GM12875 (cell line): ENCODE results near the gene ZNF30.
"Not testable (repeated sequence)": the region's sequence is repeated elsewhere in the genome, so short reads cannot be mapped to it uniquely, and the experiment has no call there.

ENCODE experiments used
- H3K4me3 ChIP-seq: one replicate; pipeline ENCODE4 v1.5.1; 2011; ENCODE audit warnings: low read depth, low read length, control low read depth
- CTCF ChIP-seq: IDR thresholded peaks from 2 replicates; pipeline ENCODE4 v1.5.1; 2011; ENCODE audit warnings: low read depth, mild to moderate bottlenecking, control low read depth, inconsistent platforms, low read length, moderate library complexity, borderline replicate concordance; ENCODE audit not compliant: insufficient read depth

Gene ZNF30

GRCh38 chr19:34967551-34967950 is 40.8 kb downstream of the ZNF30 start:
- no peak overlapping the region for H3K4me3 ChIP-seq
- no peak for TF ChIP-seq CTCF

DNA sequence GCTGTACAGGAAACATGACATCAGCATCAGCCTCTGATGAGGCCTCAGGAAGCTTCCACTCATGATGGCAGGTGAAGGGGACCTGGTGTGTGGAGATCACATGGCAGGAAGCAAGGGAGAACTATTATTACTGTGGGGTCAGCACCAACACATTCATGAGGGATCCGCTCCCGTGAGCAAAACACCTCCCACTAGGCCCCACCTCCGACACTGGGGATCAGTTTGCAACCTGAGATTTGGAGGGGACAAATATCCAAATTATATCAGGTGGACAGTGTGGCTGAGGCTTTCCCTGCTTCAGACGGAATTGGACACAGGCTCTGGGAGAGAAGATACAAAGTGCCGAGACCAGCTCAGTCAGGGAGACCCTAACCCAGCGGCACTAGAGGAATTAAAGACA is 43.0 kb downstream of the ZNF30 start:
- no peak for TF ChIP-seq CTCF
- no peak overlapping the region for H3K4me3 ChIP-seq

DNA sequence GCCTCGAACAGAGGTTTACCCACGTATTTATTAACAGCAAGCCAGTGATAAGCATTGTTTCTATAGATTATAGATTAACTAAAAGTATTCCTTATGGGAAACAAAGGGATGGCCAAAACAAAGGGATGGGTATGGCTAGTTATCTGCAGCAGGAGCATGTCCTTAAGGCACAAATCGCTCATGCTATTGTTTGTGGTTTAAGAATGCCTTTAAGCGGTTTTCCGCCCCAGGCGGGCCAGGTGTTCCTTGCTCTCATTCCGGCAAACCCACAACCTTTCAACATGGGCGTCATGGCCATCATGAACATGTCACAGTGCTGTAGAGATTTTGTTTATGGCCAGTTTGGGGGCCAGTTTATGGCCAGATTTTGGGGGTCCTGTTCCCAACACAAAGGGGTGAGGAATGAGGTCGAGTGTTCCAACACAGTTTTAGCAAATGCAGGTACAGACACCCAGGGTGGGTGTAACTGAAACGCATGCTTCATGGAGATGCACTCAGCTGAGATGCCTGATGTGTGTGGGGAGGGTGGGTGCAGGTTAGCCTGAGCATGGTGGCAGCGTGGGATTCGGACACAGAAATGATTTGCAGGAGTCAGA is 43.6 kb downstream of the ZNF30 start:
- not testable (repeated sequence) for H3K4me3 ChIP-seq

DNA sequence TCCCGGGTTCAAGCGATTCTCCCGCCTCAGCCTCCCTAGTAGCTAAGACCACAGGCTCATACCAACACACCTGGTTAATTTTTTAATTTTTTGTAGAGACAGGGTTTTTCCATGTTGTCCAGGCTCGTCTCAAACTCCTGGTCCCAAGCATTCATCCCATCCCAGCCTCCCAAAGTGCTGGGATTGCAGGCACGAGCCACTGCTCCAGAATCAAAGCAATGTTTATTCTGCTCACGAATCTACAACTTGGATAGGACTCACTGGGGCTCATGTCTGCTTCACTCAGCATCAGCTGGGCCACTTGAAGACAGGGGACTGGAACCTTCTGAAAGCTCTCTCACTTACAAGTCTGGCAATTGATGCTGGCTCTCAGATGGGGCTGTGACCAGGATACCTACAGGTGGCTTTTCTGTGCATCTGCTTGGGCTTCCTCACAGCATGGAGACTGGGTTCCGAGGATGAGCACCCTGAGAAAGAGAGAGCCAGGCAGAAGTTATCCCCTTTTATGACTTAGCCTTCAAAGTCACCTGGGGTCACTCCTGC is 45.5 kb downstream of the ZNF30 start:
- no peak for TF ChIP-seq CTCF

GRCh38 chr19:34974646-34975045 is 47.9 kb downstream of the ZNF30 start:
- no peak for TF ChIP-seq CTCF
- no peak overlapping the region for H3K4me3 ChIP-seq

More for the DNA sequence above, 45.5 kb downstream of the ZNF30 start:
- H3K4me3 ChIP-seq, result no peak overlapping the region

GRCh38 chr19:34975056-34975455 is 48.4 kb downstream of the ZNF30 start:
- H3K4me3 ChIP-seq, result no peak overlapping the region
- TF ChIP-seq CTCF, result no peak

GRCh38 chr19:34976611-34977010 is 49.9 kb downstream of the ZNF30 start:
- no peak overlapping the region for H3K4me3 ChIP-seq
- TF ChIP-seq CTCF, result no peak
